ENCODE data around the gene LRRC27. TPM values are rescaled to one million over a fixed set of nuclear protein-coding genes. Genes with fewer than 3 reads are reported as not detected.

LRRC27 gene
- total RNA-seq, 1 experiment from 2014 or later: 4.1 TPM

- Histone ChIP-seq H4K20me1 (ENCODE audit: insufficient read depth) (no peaks in the 10 kb centered on the region), H3K9ac (ENCODE audit: low read length) (no peak overlapping the region), H2AFZ (ENCODE audit: low read depth, low read length, poor library complexity, severe bottlenecking) (no peak overlapping the region), H3K36me3 (ENCODE audit: control insufficient read depth in 1 of 2, insufficient read depth in 2 of 2, low read length in 2 of 2) (no peaks in the 10 kb centered on the region), H3K9me2 (ENCODE audit: insufficient read depth) (no peaks in the 10 kb centered on the region), H3K27ac (ENCODE audit: low read depth, low read length) (no peak overlapping the region), H3K4me1 (ENCODE audit: control insufficient read depth in 1 of 2, insufficient read depth in 2 of 2, low read length in 2 of 2) (peaks cover 6 to 11% of the 10 kb centered on the region in 2 experiments; a peak in 2 of 4 replicates), H3K4me2 (ENCODE audit: low read length) (no peak overlapping the region), H3K27me3 (ENCODE audit: insufficient read depth, low read length) (no peaks in the 10 kb centered on the region), H3K79me2 (ENCODE audit: insufficient read depth, low read length) (no peaks in the 10 kb centered on the region), H3K4me3 (replicated peaks in 1 of 2; ENCODE audit: low read depth in 1 of 2, low read length in 2 of 2) (no peak overlapping the region), H3K9me3 (ENCODE audit: control insufficient read depth in 1 of 2, insufficient read depth in 1 of 2, low read depth in 1 of 2, low read length in 2 of 2) (no peaks in the 10 kb centered on the region)
- no peak for DNase-seq (ENCODE audit: low read depth, low spot score)
- no peak for ATAC-seq
- TF ChIP-seq MAX (IDR thresholded peaks at IDR 0.05) (no peak), CTCF (IDR thresholded peaks at IDR 0.05 in 2 of 3, conservative IDR thresholded peaks at IDR 0.05 in 1 of 3; ENCODE audit: borderline replicate concordance in 1 of 3, insufficient read depth in 1 of 3, low read depth in 2 of 3, low read length in 2 of 3) (no peak), FOSL1 (IDR thresholded peaks at IDR 0.05; ENCODE audit: low read depth) (no peak), CBX3 (IDR thresholded peaks at IDR 0.05; ENCODE audit: low read depth) (no peak), CEBPB (IDR thresholded peaks at IDR 0.05; ENCODE audit: low read depth) (no peak), REST (IDR thresholded peaks at IDR 0.05; ENCODE audit: low read depth) (no peak), POLR2AphosphoS5 (IDR thresholded peaks at IDR 0.05; ENCODE audit: low read depth, low read length) (no peak), YY1 (IDR thresholded peaks at IDR 0.05; ENCODE audit: extremely low read depth, insufficient replicate concordance, low read depth, low read length) (no peak), SIN3A (IDR thresholded peaks at IDR 0.05; ENCODE audit: low read depth) (no peak), JUND (IDR thresholded peaks at IDR 0.05) (no peak), ATF3 (IDR thresholded peaks at IDR 0.05) (no peak), TCF7L2 (IDR thresholded peaks at IDR 0.05; ENCODE audit: borderline replicate concordance, extremely low read depth, insufficient read depth, insufficient read length) (no peak), ZNF274 (IDR thresholded peaks at IDR 0.05; ENCODE audit: low read depth, low read length) (no peak), EZH2phosphoT487 (IDR thresholded peaks at IDR 0.05; ENCODE audit: borderline replicate concordance) (no peak), ZFX (IDR thresholded peaks at IDR 0.05) (no peak), EZH2 (IDR thresholded peaks at IDR 0.05) (no peak), POLR2A (IDR thresholded peaks at IDR 0.05; ENCODE audit: borderline replicate concordance, extremely low read depth, insufficient read depth, insufficient read length) (no peak), RAD21 (IDR thresholded peaks at IDR 0.05; ENCODE audit: low read depth) (no peak), ZBTB33 (IDR thresholded peaks at IDR 0.05; ENCODE audit: extremely low read depth, insufficient replicate concordance, low read length) (no peak)
- ChIA-PET POLR2A (no interaction called here), CTCF (no interaction called here), RAD21 (ENCODE audit: low non-redundant PET in 1 of 2, low total read pairs in 2 of 2, uncharacterized antibody in 2 of 2, unreplicated experiment in 2 of 2) (no interaction called here)
- intact Hi-C loops (cut with micrococcal nuclease): no loop called here
- BruUV-seq (replicated peaks): no TSS peak
Measured at GRCh38 chr10:132336919-132337407, 5.0 kb downstream of the LRRC27 start.
